NCI-H187 (cell line): ENCODE measurements around the gene PDE6A.

Source experiments
- DNase-seq, 2 experiments: peaks; one replicate each; lab custom pipeline; 2025; lab: John Stamatoyannopoulos, UW

PDE6A gene

DNA sequence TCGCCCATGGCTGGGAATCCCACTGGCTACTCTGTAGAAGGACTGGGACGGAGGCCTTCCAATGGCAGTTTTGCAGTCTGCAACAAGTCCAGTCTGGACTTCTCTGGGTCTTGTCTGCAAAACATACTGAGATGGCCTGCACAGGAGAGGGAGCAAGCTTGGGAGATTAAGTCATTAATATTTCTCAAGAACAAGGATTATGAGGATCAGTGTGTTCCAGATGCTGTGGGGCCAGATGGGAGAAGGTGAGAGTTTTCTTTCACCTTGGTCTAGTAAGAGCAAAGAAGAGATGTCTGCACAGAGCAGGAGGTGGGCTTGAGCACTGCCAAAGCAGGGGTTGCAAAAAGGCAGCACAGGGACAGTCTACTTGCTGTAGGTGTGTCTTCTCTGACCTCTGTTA, at the start of gene PDE6A:
Gene PDE6A (minus strand): TSS at position 128 of the 400 bp plus-strand sequence. CDS start 120 bp downstream, at position 8.
- no peak for DNase-seq

DNA sequence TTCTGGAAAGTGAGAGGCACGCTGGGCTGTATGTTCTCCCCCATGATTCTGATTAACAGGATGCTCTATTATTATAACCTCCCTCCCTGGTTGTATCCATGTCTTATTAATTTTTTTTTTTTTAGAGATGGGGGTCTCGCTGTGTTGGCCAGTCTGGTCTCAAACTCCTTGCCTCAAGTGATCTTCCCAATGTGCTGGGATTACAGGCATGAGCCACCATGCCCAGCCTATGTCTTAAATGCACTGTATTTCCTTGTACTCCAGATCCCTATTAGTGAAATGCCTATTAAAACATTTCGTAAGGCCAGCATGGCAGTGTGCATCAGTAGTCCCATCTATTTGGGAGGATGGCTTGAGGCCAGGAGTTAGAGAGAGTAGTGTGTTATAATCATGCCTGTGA, 48.9 kb upstream of the PDE6A start:
- DNase-seq = no peak

DNA sequence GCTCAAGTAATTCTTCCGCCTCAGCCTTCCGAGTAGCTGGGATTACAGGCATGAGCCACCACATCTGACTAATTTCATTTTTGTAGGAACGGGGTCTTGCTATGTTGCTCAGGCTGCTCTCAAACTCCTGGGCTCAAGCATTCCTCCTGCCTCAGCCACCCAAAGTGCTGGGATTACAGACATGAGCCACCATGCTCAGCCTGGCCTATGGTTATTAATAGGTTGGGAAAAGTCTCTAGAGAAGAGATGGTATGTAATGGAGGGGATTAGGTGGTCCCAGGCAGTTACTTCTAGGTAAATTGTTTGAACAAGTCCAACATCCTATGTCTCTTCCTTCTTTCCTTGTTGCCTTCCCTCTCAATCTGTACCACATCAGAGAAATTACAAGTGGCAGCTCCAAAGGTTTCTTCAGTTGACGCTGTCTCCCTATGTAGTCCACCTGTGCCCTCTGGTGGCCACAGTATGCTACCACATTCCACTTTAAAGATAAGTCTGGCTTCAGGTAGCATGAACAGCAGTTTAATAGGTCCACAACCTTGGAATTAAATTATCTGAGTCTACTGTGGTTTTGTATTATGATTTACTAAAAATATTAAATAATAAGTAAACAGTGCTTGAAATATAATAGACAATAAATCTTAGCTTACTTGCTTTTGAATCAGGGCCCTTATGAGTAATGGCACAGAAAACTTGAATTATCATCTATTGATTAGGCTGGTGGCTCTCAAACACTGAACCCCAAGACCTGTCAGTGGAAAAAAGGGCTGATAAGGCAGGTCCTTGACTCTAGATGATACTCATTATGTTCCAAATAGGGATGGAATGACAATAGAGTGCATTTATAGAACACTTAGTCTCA, 46.2 kb upstream of the PDE6A start:
- DNase-seq = peak; percentile 23 to 46

DNA sequence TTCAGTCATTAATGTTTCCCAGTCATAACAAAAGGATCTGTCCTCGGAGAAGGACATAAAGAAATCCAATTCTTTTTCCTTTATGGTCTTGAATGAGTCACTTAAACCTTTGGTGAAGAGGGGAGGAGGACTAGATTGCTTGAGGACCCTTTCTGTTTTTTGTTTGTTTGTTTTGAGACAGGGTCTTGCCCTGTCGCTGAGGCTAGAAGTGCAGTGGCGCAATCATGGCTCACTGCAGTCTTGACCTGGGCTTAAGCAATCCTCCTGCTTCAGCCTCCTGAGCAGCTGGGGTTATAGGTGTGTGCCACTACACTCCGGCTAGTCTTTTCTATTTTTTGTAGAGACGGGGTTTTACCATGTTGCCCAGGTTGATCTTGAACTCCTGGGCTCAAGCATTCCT, 43.5 kb upstream of the PDE6A start:
- no peak for DNase-seq

DNA sequence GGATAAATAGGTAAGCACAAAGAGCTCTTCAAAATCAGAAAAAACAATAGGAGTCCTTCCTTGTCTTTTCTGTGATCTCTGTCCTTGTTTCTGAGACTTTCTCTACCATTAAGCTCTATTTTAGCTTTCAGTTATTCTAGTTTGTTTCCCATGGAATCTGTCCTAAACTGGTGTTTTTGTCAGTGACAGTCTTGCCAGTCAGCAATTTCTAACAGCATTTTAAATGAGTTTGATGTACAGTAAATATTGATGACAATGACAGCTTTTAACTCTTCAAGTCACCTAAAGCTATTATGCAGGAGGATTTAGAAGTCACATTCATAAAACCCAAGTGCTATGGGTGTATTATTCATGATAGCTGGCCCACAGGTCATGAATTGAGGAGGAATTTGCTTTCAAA, 37.9 kb upstream of the PDE6A start:
- DNase-seq = no peak

GRCh38 chr5:149981206-149981605, 36.6 kb upstream of the PDE6A start:
- no peak for DNase-seq

- DNase-seq = no peak
Observed at GRCh38 chr5:149979896-149980295, 35.3 kb upstream of the PDE6A start.

GRCh38 chr5:149975409-149975808, 30.8 kb upstream of the PDE6A start:
- DNase-seq = no peak

- no peak for DNase-seq
Observed at GRCh38 chr5:149969181-149969930, 24.8 kb upstream of the PDE6A start.

DNA sequence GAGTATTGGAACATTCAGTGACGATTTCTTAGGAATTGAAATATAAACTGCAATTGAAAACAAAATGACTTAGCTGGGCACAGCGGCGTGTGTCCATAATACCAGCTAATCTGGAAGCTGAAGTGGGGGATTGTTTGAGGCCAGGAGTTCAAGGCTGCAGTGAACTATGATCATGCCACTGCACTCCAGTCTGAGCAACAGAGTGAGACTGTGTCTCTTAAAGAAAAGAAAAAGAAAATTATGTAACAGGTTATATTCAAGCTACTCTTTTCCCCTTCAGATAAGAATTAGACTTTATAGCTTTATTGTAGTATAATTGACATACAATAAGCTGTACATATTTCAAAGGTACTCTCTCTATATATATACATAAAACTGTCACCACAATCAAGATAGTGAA, 22.4 kb upstream of the PDE6A start:
- DNase-seq = no peak

- DNase-seq = no peak
Observed at GRCh38 chr5:149963729-149964128, 19.1 kb upstream of the PDE6A start.

DNA sequence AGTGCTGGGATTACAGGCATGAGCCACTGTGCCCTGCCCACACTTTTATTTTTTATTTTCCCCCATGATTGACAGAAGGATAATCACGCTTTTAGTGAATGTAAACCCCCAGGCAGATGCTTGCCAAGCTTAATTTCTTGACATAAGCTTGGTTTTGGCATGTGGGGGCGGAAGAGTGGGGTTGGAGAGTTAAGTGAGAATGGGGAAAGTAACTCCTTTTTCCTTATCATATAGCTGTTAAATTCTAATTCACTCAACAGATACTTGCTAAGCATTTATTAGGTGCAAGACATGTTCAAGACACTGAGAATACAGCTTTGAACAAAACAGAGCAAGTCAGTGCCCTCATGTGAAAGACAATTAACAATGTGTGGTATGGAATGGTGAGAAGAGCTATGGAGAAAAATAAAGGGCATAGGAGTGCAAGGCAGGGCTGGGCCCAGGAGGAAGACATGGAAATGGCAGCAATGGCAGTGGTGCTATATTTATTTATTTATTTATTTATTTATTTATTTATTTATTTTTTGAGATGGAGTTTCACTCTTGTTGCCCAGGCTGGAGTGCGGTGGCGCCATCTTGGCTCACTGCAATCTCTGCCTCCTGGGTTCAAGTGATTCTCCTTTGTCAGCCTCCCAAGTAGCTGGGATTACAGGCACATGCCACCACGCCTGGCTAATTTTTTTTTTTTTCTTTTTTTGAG, 18.2 kb upstream of the PDE6A start:
- DNase-seq = no peak

- DNase-seq = no peak
Observed at GRCh38 chr5:149961957-149962409, 17.4 kb upstream of the PDE6A start.

GRCh38 chr5:149961186-149961685, 16.6 kb upstream of the PDE6A start:
- DNase-seq = no peak

GRCh38 chr5:149960272-149961185, 15.9 kb upstream of the PDE6A start, which contains the start of gene SLC26A2:
Gene SLC26A2 (plus strand): TSS chr5:149960758. CDS start chr5:149977653, 16,895 bp downstream.
- peak; percentile 89 to 94 for DNase-seq

DNA sequence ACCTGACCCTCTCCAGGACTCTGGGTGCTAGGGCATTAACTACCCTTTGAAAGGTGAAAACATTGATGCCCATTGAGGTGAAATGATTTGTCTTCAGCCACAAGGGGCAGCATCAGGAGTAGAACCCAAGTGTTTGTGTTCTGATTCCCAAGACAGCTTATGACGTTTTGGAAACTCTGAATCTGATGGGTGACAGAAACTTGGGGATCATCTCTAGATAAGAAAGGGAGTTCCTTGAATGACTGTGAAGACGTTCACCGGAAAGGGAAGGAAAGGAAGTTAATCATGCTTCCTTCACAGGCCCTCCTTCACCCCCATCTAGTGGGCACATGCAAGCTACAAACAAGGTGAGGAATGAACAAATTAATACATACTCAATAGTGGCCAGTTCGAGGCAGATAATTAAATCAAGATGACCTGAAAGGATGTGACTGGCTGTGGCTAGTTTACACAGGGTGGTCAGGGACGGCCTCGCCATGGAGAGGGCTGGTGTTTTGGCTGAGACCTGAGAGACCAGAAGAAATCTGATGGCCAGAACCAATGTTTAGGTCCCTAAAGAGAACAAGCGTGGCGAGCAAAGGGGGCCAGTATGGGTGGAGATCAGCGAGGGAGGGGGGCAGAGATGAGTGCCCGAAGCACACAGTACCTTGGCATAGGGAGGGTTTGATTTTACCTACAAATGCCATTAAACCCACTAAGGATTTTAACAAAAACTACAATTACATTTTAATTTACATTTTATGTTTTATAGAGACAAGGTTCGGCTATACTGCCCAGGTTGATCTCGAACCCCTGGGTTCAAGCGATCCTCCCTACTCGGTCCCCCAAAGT, 15.0 kb upstream of the PDE6A start:
- DNase-seq = no peak

DNA sequence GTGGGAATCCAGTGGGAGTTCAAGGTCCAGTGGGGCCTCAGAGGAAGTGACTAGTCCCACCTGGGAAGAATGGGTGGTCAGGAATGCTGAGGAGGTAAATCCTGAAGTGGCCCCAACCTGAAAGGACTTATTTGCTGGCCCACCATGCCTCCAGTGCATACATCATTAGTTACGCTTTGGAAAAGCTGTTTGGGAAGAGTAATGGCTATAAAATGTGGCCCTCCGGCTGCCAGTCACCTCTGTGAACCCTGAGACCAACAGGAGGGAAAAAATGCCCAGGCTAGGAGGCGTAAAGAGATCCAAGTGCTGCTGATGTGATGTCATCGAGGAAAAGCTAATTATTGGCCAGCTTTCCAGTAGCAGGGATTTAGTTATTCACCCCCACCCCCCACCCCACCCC, 13.3 kb upstream of the PDE6A start:
- DNase-seq = no peak

DNA sequence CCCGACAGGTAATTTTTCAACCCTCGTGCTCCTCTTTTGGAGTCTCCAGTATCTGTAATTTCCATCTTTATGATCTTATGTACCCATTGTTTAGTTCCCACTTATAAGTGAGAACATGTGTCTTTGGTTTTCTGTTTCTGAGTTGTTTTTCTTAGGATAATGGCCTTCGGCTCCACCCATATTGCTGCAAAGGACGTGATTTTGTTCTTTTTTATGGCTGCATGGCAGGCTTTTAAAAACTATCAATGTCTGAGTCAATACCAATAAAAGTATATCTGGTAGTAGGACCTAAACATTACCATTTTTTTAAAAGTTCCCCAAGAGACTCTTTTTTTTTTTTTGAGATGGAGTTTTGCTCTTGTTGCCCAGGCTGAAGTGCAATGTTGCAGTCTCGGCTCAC, 12.1 kb upstream of the PDE6A start:
- DNase-seq = no peak

DNA sequence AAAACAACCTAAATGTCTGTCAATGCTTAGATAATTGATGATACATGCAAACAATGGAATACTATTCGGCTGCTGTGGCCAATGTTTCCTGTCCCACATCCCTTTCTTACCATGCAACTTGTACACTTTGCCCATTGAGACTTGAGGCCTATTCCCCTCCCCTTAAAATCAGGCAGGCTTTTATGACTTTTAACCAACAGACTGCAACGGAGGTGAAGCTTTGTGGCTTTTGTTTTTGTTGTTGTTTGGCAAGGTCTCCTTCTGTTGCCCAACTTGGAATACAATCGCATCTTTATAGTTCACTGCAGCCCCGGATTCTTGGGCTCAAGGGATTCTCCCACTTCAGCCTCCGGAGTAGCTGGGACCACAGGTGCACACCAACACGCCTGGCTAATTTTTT, 10.2 kb upstream of the PDE6A start:
- no peak for DNase-seq

GRCh38 chr5:149953436-149954121, 9.0 kb upstream of the PDE6A start:
- DNase-seq = no peak
